COLO668 (cell line): Measurements from ENCODE around the gene COMMD4.

Source experiments
- DNase-seq: peaks from one replicate; lab custom pipeline; 2025; ENCODE audit not compliant: unreplicated experiment; lab: John Stamatoyannopoulos, UW

The COMMD4 gene

GRCh38 chr15:75355369-75355768 is 19.5 kb downstream of the COMMD4 start:
- DNase-seq = no peak

- no peak for DNase-seq
Observed at GRCh38 chr15:75356006-75356405, 20.1 kb downstream of the COMMD4 start.

- no peak for DNase-seq
Observed at GRCh38 chr15:75356517-75356916, 20.7 kb downstream of the COMMD4 start.

GRCh38 chr15:75357976-75358673 is 22.3 kb downstream of the COMMD4 start:
- DNase-seq = no peak

- DNase-seq = no peak
Observed at GRCh38 chr15:75358771-75359536, 23.1 kb downstream of the COMMD4 start.

GRCh38 chr15:75359537-75360250 is 23.8 kb downstream of the COMMD4 start:
- no peak for DNase-seq

GRCh38 chr15:75360391-75360790 is 24.5 kb downstream of the COMMD4 start:
- no peak for DNase-seq

GRCh38 chr15:75360856-75361255 is 25.0 kb downstream of the COMMD4 start:
- no peak for DNase-seq

- DNase-seq = no peak
Observed at GRCh38 chr15:75361361-75361988, 25.6 kb downstream of the COMMD4 start.

GRCh38 chr15:75361989-75362641 is 26.3 kb downstream of the COMMD4 start:
- no peak for DNase-seq

- no peak for DNase-seq
Observed at GRCh38 chr15:75362642-75363249, 26.9 kb downstream of the COMMD4 start.

GRCh38 chr15:75363786-75364185 is 27.9 kb downstream of the COMMD4 start:
- no peak for DNase-seq

- no peak for DNase-seq
Observed at GRCh38 chr15:75364881-75365280, 29.0 kb downstream of the COMMD4 start.

- DNase-seq = no peak
Observed at GRCh38 chr15:75366163-75366562, 30.3 kb downstream of the COMMD4 start.

GRCh38 chr15:75367006-75367405 is 31.1 kb downstream of the COMMD4 start:
- DNase-seq = no peak

- DNase-seq = no peak
Observed at GRCh38 chr15:75367406-75367912, 31.6 kb downstream of the COMMD4 start.

- DNase-seq = peak; percentile 99
Observed at GRCh38 chr15:75367913-75368688, 32.2 kb downstream of the COMMD4 start, which contains the start of gene MAN2C1. Gene MAN2C1 (minus strand): TSS chr15:75368607. CDS start chr15:75368583, 24 bp downstream.

- no peak for DNase-seq
Observed at GRCh38 chr15:75368689-75369239, 32.9 kb downstream of the COMMD4 start.
